Measurements from ENCODE around the gene CCDC70. TPM values are rescaled to one million over a fixed set of nuclear protein-coding genes. Genes with fewer than 3 reads are reported as not detected.

Gene CCDC70
- total and polyA plus RNA-seq, 2 of the 8 experiments (the other 6 are each of a cell fraction or from before 2014, with no cell fraction given): not detected

DNA sequence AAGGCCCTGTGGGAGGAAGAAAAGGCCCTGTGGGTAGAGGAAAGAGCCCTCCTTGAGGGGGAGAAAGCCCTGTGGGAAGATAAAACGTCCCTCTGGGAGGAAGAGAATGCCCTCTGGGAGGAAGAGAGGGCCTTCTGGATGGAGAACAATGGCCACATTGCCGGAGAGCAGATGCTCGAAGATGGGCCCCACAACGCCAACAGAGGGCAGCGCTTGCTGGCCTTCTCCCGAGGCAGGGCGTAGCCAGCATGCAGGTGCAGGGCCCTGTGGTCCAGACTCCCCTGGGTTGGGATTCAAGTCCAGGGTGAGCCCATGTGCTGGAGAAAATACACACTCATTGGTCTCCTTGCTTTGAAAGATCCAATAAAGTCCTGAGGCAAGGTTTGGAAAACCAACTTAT, 4.1 kb downstream of the CCDC70 start:
- no peaks in the 10 kb centered on the region for H3K9me3 ChIP-seq (ENCODE audit: insufficient read depth in 2 of 2, low read depth in 1 of 2, low read length in 1 of 2)
- H3K27ac ChIP-seq (ENCODE audit: low read depth, low read length): no peak overlapping the region
- no peak overlapping the region for H2AK5ac ChIP-seq (ENCODE audit: low read depth, low read length)
- peaks cover 0 to 2% (median 0%) of the 10 kb centered on the region in 4 experiments; a peak in 1 of 7 replicates for H3K27me3 ChIP-seq (replicated peaks in 1 of 4; ENCODE audit: control insufficient read depth in 3 of 4, extremely low read depth in 1 of 4, insufficient read depth in 3 of 4, low read length in 3 of 4)
- H4K20me1 ChIP-seq (replicated peaks in 1 of 2; ENCODE audit: control insufficient read depth in 1 of 2, insufficient read depth in 2 of 2, low read length in 2 of 2): no peaks in the 10 kb centered on the region
- DNase-seq (ENCODE audit: low read depth in 1 of 2, low spot score in 2 of 2) (peak in 1 of 2 experiments; percentile 58), FAIRE-seq (no peak)
- no peak overlapping the region for H2BK120ac ChIP-seq (replicated peaks; ENCODE audit: low read depth, low read length)
- no peak overlapping the region for H3K56ac ChIP-seq (replicated peaks; ENCODE audit: insufficient read length, low read depth, low read length)
- no peak overlapping the region for H3K4me3 ChIP-seq (ENCODE audit: extremely low read depth in 1 of 4, insufficient read depth in 2 of 4, low read depth in 3 of 4, low read length in 4 of 4)
- H3K14ac ChIP-seq (ENCODE audit: insufficient read length): no peak overlapping the region
- H4K91ac ChIP-seq (replicated peaks; ENCODE audit: insufficient read length, low read length): no peak overlapping the region
- no peaks in the 10 kb centered on the region for H3K36me3 ChIP-seq (ENCODE audit: control insufficient read depth in 2 of 4, insufficient read depth in 4 of 4, low read length in 3 of 4)
- ChIA-PET CTCF (ENCODE audit: partially characterized antibody) (interaction anchor here (0.6 to 3.1 kb wide), 5 partner anchors 9 to 261 kb away, joined by 3 to 10 read pairs (median 3); no protein-coding TSS in a partner anchor), POLR2A (ENCODE audit: partially characterized antibody) (no interaction called here)
- TF ChIP-seq SAP30 (IDR thresholded peaks at IDR 0.05; ENCODE audit: insufficient read depth, insufficient replicate concordance, low read length) (no peak), SP4 (IDR thresholded peaks at IDR 0.05; ENCODE audit: low read length) (no peak), RAD21 (IDR thresholded peaks at IDR 0.05 in 1 of 2, conservative IDR thresholded peaks at IDR 0.05 in 1 of 2; ENCODE audit: low read depth in 2 of 2, low read length in 2 of 2) (peak; percentile 53 to 62), MAX (IDR thresholded peaks at IDR 0.05) (0 out of 2 replicates have a peak, but pooled peaks have one; percentile 34), KDM4A (IDR thresholded peaks at IDR 0.05; ENCODE audit: low read depth, low read length, severe bottlenecking) (no peak), KDM5A (IDR thresholded peaks at IDR 0.05; ENCODE audit: low read length) (no peak), JUN (IDR thresholded peaks at IDR 0.05; ENCODE audit: low read depth, low read length) (no peak)
- TF ChIP-seq, protein P1, sequence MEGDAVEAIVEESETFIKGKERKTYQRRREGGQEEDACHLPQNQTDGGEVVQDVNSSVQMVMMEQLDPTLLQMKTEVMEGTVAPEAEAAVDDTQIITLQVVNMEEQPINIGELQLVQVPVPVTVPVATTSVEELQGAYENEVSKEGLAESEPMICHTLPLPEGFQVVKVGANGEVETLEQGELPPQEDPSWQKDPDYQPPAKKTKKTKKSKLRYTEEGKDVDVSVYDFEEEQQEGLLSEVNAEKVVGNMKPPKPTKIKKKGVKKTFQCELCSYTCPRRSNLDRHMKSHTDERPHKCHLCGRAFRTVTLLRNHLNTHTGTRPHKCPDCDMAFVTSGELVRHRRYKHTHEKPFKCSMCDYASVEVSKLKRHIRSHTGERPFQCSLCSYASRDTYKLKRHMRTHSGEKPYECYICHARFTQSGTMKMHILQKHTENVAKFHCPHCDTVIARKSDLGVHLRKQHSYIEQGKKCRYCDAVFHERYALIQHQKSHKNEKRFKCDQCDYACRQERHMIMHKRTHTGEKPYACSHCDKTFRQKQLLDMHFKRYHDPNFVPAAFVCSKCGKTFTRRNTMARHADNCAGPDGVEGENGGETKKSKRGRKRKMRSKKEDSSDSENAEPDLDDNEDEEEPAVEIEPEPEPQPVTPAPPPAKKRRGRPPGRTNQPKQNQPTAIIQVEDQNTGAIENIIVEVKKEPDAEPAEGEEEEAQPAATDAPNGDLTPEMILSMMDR (IDR thresholded peaks at IDR 0.05; ENCODE audit: control extremely low read depth in 1 of 3, insufficient read depth in 1 of 3, low read depth in 1 of 3, low read length in 3 of 3): peak; percentile 44 to 55 (median 51); a peak in 3 of 4 replicates
- H4K5ac ChIP-seq (ENCODE audit: insufficient read length, low read depth, low read length): no peak overlapping the region
- no peak overlapping the region for H2BK12ac ChIP-seq (ENCODE audit: low read depth, low read length)
- no peak overlapping the region for H3K4me2 ChIP-seq (ENCODE audit: insufficient read depth in 1 of 2, low read depth in 2 of 2, low read length in 2 of 2)
- no peaks in the 10 kb centered on the region for H3K79me2 ChIP-seq (ENCODE audit: control insufficient read depth in 1 of 2, insufficient read depth in 2 of 2, low read length in 2 of 2)
- WGBS, 2 experiments (ENCODE audit: extremely low coverage in 1 of 2, insufficient coverage in 1 of 2, insufficient read length in 1 of 2, insufficient replicate concordance in 2 of 2, low coverage in 1 of 2, low lambda C conversion rate in 2 of 2, missing lambda C conversion rate in 1 of 2): 66% methylated on average over 7 of the region's 7 CpGs; no CpG with 5 or more reads in 1 of the 2 experiments
- H3K9ac ChIP-seq (replicated peaks in 1 of 4; ENCODE audit: extremely low read depth in 1 of 4, low read depth in 3 of 4, low read length in 3 of 4): no peak overlapping the region
- no peak overlapping the region for H3K23ac ChIP-seq (ENCODE audit: insufficient read length)
- H3K79me1 ChIP-seq (ENCODE audit: low read depth, low read length): no peaks in the 10 kb centered on the region
- H2BK20ac ChIP-seq (ENCODE audit: low read length): no peak overlapping the region
- no peaks in the 10 kb centered on the region; the same call in 1 of the 2 replicates for H3K23me2 ChIP-seq (ENCODE audit: low read depth, low read length)
- no peak overlapping the region for H2AFZ ChIP-seq (ENCODE audit: low read length)
- no peak overlapping the region for H2BK5ac ChIP-seq (ENCODE audit: low read depth, low read length)
- H3K4ac ChIP-seq (replicated peaks; ENCODE audit: insufficient read length, low read depth, low read length): no peak overlapping the region
- no peak overlapping the region for H4K8ac ChIP-seq (ENCODE audit: extremely low read depth, insufficient read depth, low read length)
- no peak overlapping the region for H3K18ac ChIP-seq (ENCODE audit: extremely low read depth, low read length)
- H3K4me1 ChIP-seq (replicated peaks in 1 of 4; ENCODE audit: control insufficient read depth in 3 of 4, insufficient read depth in 4 of 4, low read length in 3 of 4): no peaks in the 10 kb centered on the region
- H2BK15ac ChIP-seq (ENCODE audit: low read length): no peak overlapping the region

Data from H1 (cell line).